H1 (cell line): Measurements from ENCODE around the gene KPNA4. TPM values are rescaled to one million over a fixed set of nuclear protein-coding genes. Genes with fewer than 3 reads are reported as not detected.

Experiments
- CTCF ChIA-PET: fragments of 300-600 bp; sonication (Branson Sonifier 250); formaldehyde crosslinking; loops from one replicate; lab custom pipeline; 2021; ENCODE audit not compliant: partially characterized antibody; lab: Charles Lee
- POLR2A ChIA-PET: fragments of 300-600 bp; sonication (Branson Sonifier 250); formaldehyde crosslinking; loops from one replicate; lab custom pipeline; 2021; ENCODE audit warnings: inconsistent platforms; ENCODE audit not compliant: partially characterized antibody; lab: Charles Lee
- DNase-seq, 2 experiments: peaks; one replicate each; pipeline versions ENCODE4 v3.0.0 to v3.0.0-alpha.2; 2010 to 2022; ENCODE audit warnings: low spot score in 2 of 2, low read depth in 1 of 2, mixed read lengths in 1 of 2
- FAIRE-seq: peaks from 2 replicates; lab custom pipeline; 2011; peaks lifted over from hg19 to GRCh38; lab: Jason Lieb, UNC
- H2AFZ ChIP-seq: 2 replicates; pipeline ENCODE4 v1.8.1; 2012; ENCODE audit warnings: low read length, inconsistent platforms
- H2AK5ac ChIP-seq: 2 replicates; pipeline ENCODE4 v1.6.1; 2013; ENCODE audit warnings: low read depth, low read length
- H2BK120ac ChIP-seq: replicated peaks from 2 replicates; pipeline ENCODE3; 2013; ENCODE audit warnings: low read depth, low read length, inconsistent platforms
- H2BK12ac ChIP-seq: 2 replicates; pipeline ENCODE4 v1.6.1; 2013; ENCODE audit warnings: low read depth, low read length
- H2BK15ac ChIP-seq: 2 replicates; pipeline ENCODE4 v1.6.1; 2013; ENCODE audit warnings: low read length
- H2BK20ac ChIP-seq: 2 replicates; pipeline ENCODE4 v1.6.1; 2013; ENCODE audit warnings: low read length
- H2BK5ac ChIP-seq: 2 replicates; pipeline ENCODE4 v1.6.1; 2013; ENCODE audit warnings: low read depth, low read length
- H3K14ac ChIP-seq: 2 replicates; pipeline ENCODE4 v1.6.1; 2013; ENCODE audit warnings: inconsistent platforms; ENCODE audit not compliant: insufficient read length
- H3K18ac ChIP-seq: 2 replicates; pipeline ENCODE4 v1.6.1; 2013; ENCODE audit warnings: low read length; ENCODE audit errors: extremely low read depth
- H3K23ac ChIP-seq: 2 replicates; pipeline ENCODE4 v1.6.1; 2013; ENCODE audit warnings: inconsistent platforms; ENCODE audit not compliant: insufficient read length
- H3K23me2 ChIP-seq: 2 replicates; pipeline ENCODE4 v1.6.1; 2013; ENCODE audit warnings: low read depth, low read length
- H3K27ac ChIP-seq: 2 replicates; pipeline ENCODE4 v1.6.1; 2011; ENCODE audit warnings: low read depth, low read length, inconsistent platforms
- H3K27me3 ChIP-seq, 4 experiments: replicated peaks in 1 of 4; 1 replicate in 1 of 4; 2 replicates in 3 of 4; pipeline versions ENCODE4 v1.6.1 to v1.8.1; 2011 to 2013; ENCODE audit warnings: low read length in 3 of 4, mild to moderate bottlenecking in 3 of 4, inconsistent platforms in 2 of 4, mixed read lengths in 2 of 4, moderate library complexity in 1 of 4; ENCODE audit not compliant: control insufficient read depth in 3 of 4, insufficient read depth in 3 of 4; ENCODE audit errors: extremely low read depth in 1 of 4
- H3K36me3 ChIP-seq, 4 experiments: 2 replicates each; pipeline versions ENCODE4 v1.6.1 to v1.8.1; 2011 to 2013; ENCODE audit warnings: mild to moderate bottlenecking in 4 of 4, low read length in 3 of 4, moderate library complexity in 2 of 4, control low read depth in 1 of 4, inconsistent platforms in 1 of 4; ENCODE audit not compliant: insufficient read depth in 4 of 4, control insufficient read depth in 2 of 4
- H3K4ac ChIP-seq: replicated peaks from 2 replicates; pipeline ENCODE3; 2013; ENCODE audit warnings: low read length, low read depth, mixed read lengths, inconsistent platforms; ENCODE audit not compliant: insufficient read length
- H3K4me1 ChIP-seq, 4 experiments: replicated peaks in 1 of 4; 1 replicate in 1 of 4; 2 replicates in 3 of 4; pipeline versions ENCODE4 v1.6.1 to v1.8.1; 2011 to 2013; ENCODE audit warnings: low read length in 3 of 4, inconsistent platforms in 2 of 4, mixed read lengths in 1 of 4; ENCODE audit not compliant: insufficient read depth in 4 of 4, control insufficient read depth in 3 of 4
- H3K4me2 ChIP-seq, 2 experiments: 2 replicates each; pipeline versions ENCODE4 v1.6.1 to v1.8.1; 2011 to 2013; ENCODE audit warnings: low read depth in 2 of 2, low read length in 2 of 2, control low read depth in 1 of 2, inconsistent platforms in 1 of 2, mild to moderate bottlenecking in 1 of 2; ENCODE audit not compliant: insufficient read depth in 1 of 2
- H3K4me3 ChIP-seq, 4 experiments: fragments of 200-600, 300-600 bp in 1 of 4; sonication (generic), shearing (Covaris generic), sonication (Bioruptor Twin) in 1 of 4; 2 replicates each; pipeline versions ENCODE4 v1.5.1 to v1.8.1; 2011 to 2016; ENCODE audit warnings: low read length in 4 of 4, low read depth in 3 of 4, control low read depth in 2 of 4, inconsistent platforms in 2 of 4, mild to moderate bottlenecking in 2 of 4, mixed read lengths in 1 of 4, moderate library complexity in 1 of 4; ENCODE audit not compliant: insufficient read depth in 2 of 4; ENCODE audit errors: extremely low read depth in 1 of 4
- H3K56ac ChIP-seq: replicated peaks from 2 replicates; pipeline ENCODE3; 2013; ENCODE audit warnings: low read depth, mild to moderate bottlenecking, mixed read lengths, low read length, inconsistent platforms; ENCODE audit not compliant: insufficient read length
- H3K79me1 ChIP-seq: 2 replicates; pipeline ENCODE4 v1.6.1; 2013; ENCODE audit warnings: low read depth, low read length, control low read depth
- H3K79me2 ChIP-seq, 2 experiments: 2 replicates each; pipeline versions ENCODE4 v1.6.1 to v1.8.1; 2012 to 2013; ENCODE audit warnings: low read length in 2 of 2, mild to moderate bottlenecking in 2 of 2, inconsistent platforms in 1 of 2; ENCODE audit not compliant: insufficient read depth in 2 of 2, control insufficient read depth in 1 of 2
- H3K9ac ChIP-seq, 4 experiments: replicated peaks in 1 of 4; 1 replicate in 1 of 4; 2 replicates in 3 of 4; pipeline versions ENCODE4 v1.6.1 to v1.8.1; 2011 to 2013; ENCODE audit warnings: low read depth in 3 of 4, low read length in 3 of 4, control low read depth in 2 of 4, mild to moderate bottlenecking in 2 of 4, moderate library complexity in 2 of 4, inconsistent platforms in 1 of 4; ENCODE audit errors: extremely low read depth in 1 of 4
- H3K9me3 ChIP-seq, 2 experiments: 2 replicates each; pipeline versions ENCODE4 v1.6.1 to v1.8.1; 2012 to 2013; ENCODE audit warnings: mild to moderate bottlenecking in 2 of 2, moderate library complexity in 2 of 2, control low read depth in 1 of 2, inconsistent platforms in 1 of 2, low read depth in 1 of 2, low read length in 1 of 2, mixed read lengths in 1 of 2; ENCODE audit not compliant: insufficient read depth in 2 of 2
- H4K20me1 ChIP-seq, 2 experiments: replicated peaks in 1 of 2; 2 replicates each; pipeline versions ENCODE3 to v1.8.1; 2011 to 2013; ENCODE audit warnings: inconsistent platforms in 2 of 2, low read length in 2 of 2, mild to moderate bottlenecking in 1 of 2; ENCODE audit not compliant: insufficient read depth in 2 of 2, control insufficient read depth in 1 of 2
- H4K5ac ChIP-seq: 2 replicates; pipeline ENCODE4 v1.6.1; 2013; ENCODE audit warnings: low read length, low read depth, mixed read lengths, inconsistent platforms; ENCODE audit not compliant: insufficient read length
- H4K8ac ChIP-seq: 2 replicates; pipeline ENCODE4 v1.8.0; 2013; ENCODE audit warnings: mild to moderate bottlenecking, moderate library complexity, low read length, inconsistent platforms; ENCODE audit not compliant: insufficient read depth; ENCODE audit errors: extremely low read depth
- H4K91ac ChIP-seq: replicated peaks from 2 replicates; pipeline ENCODE3; 2013; ENCODE audit warnings: low read length, mixed read lengths, inconsistent platforms; ENCODE audit not compliant: insufficient read length
- CBX5 ChIP-seq: fragments of 300-800, 300-1000 bp; sonication (generic); IDR thresholded peaks from 2 replicates; pipeline ENCODE4 v1.7.1; 2016; ENCODE audit warnings: antibody characterized with exemption, low read length, low read depth
- CEBPB ChIP-seq: IDR thresholded peaks from 2 replicates; pipeline ENCODE4 v1.6.1; 2012; ENCODE audit warnings: low read depth, low read length
- KDM5A ChIP-seq: fragments of 200-600 bp; IDR thresholded peaks from 2 replicates; pipeline ENCODE4 v1.7.1; 2012; ENCODE audit warnings: mild to moderate bottlenecking, low read length, inconsistent platforms, mixed read lengths
- RXRA ChIP-seq: IDR thresholded peaks from 2 replicates; pipeline ENCODE4 v1.6.1; 2011; ENCODE audit warnings: low read depth, mild to moderate bottlenecking, low read length, moderate library complexity; ENCODE audit not compliant: insufficient read depth
- SIX5 ChIP-seq: IDR thresholded peaks from 2 replicates; pipeline ENCODE4 v1.6.1; 2011; ENCODE audit warnings: mild to moderate bottlenecking, low read depth, low read length
- WGBS, 2 experiments: shearing (Covaris generic) in 1 of 2; methylation state at CpG; one replicate each; pipeline versions ENCODE4 v1.1.6 to v1.1.7; 2013 to 2015; ENCODE audit warnings: low lambda C conversion rate in 2 of 2, mixed read lengths in 2 of 2, inconsistent platforms in 1 of 2, low coverage in 1 of 2, missing lambda C conversion rate in 1 of 2; ENCODE audit not compliant: insufficient replicate concordance in 2 of 2, insufficient coverage in 1 of 2, insufficient read length in 1 of 2; ENCODE audit errors: extremely low coverage in 1 of 2, missing lambda C conversion rate in 1 of 2; 5-methylcytosine and 5-hydroxymethylcytosine counted together
- polyA plus RNA-seq, 7 experiments: library from polyadenylated mRNA; depleted of rRNA in 3 of 7; stranded (reverse) in 5 of 7; unstranded in 2 of 7; fragments of >200 nt in 5 of 7; fragments of 200-250 nt in 2 of 7; gene quantifications; 1 replicate in 5 of 7; 2 replicates in 1 of 7; 4 replicates in 1 of 7; pipeline versions ENCODE4 v1.2.1 to v1.2.3, GENCODE V29; 2011 to 2013; ENCODE audit warnings: missing spikeins in 2 of 7, mixed read lengths in 2 of 7
- total RNA-seq: library from RNA; stranded (reverse); fragmentation: NEBNext Ultra II Directional; extraction: Animal tissue kit (Norgen Biotek cat#: 25700); gene quantifications from 2 replicates; pipeline ENCODE4 v1.2.1, GENCODE V29; 2021
- TF ChIP-seq, protein P1 (sequence below), 3 experiments: IDR thresholded peaks; 1 replicate in 2 of 3; 2 replicates in 1 of 3; pipeline versions ENCODE4 v1.5.1 to v1.6.1; 2011; ENCODE audit warnings: low read length in 3 of 3, mild to moderate bottlenecking in 3 of 3, inconsistent platforms in 2 of 3, low read depth in 1 of 3, moderate library complexity in 1 of 3; ENCODE audit not compliant: insufficient read depth in 1 of 3; ENCODE audit errors: control extremely low read depth in 1 of 3

KPNA4 gene
- total and polyA plus RNA-seq, 2 of the 8 experiments (the other 6 are each of a cell fraction or from before 2014, with no cell fraction given) = 13.2 to 81.9 TPM

DNA sequence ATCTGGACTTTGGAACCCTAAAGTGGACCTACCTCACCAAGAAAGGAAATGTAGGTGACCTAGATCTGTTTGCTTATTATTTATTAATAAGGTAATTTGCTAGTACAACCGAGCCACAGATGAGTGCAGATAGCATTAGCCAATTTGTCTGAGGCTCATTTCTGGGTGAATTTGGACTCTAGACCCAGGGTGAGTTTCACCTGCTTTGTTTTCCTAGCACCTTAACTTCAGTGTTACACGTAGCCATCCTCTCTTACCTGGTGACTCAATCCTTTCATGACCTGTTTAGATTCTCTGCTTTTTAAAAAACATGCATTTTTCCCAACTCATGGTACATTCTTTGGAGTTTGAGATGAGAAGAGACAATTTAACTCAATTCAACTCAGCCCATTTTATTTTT is 33.5 kb upstream of the KPNA4 start:
- ChIA-PET POLR2A (no interaction called here), CTCF (interaction anchor here (2.1 kb wide), 1 partner anchor 88 kb away, joined by 5 read pairs; no protein-coding TSS in a partner anchor)
- H3K18ac ChIP-seq = no peak overlapping the region
- no peak overlapping the region for H3K27ac ChIP-seq
- no peak overlapping the region for H4K91ac ChIP-seq
- 90% methylated on average over 2 of the region's 2 CpGs; no CpG with 5 or more reads in 1 of the 2 experiments for WGBS, 2 experiments
- no peaks in the 10 kb centered on the region for H4K20me1 ChIP-seq
- no peak for TF ChIP-seq CEBPB
- TF ChIP-seq KDM5A = no peak
- no peak for TF ChIP-seq SIX5
- TF ChIP-seq RXRA = no peak
- no peak for TF ChIP-seq CBX5
- TF ChIP-seq, protein P1, sequence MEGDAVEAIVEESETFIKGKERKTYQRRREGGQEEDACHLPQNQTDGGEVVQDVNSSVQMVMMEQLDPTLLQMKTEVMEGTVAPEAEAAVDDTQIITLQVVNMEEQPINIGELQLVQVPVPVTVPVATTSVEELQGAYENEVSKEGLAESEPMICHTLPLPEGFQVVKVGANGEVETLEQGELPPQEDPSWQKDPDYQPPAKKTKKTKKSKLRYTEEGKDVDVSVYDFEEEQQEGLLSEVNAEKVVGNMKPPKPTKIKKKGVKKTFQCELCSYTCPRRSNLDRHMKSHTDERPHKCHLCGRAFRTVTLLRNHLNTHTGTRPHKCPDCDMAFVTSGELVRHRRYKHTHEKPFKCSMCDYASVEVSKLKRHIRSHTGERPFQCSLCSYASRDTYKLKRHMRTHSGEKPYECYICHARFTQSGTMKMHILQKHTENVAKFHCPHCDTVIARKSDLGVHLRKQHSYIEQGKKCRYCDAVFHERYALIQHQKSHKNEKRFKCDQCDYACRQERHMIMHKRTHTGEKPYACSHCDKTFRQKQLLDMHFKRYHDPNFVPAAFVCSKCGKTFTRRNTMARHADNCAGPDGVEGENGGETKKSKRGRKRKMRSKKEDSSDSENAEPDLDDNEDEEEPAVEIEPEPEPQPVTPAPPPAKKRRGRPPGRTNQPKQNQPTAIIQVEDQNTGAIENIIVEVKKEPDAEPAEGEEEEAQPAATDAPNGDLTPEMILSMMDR (IDR thresholded peaks at IDR 0.05; ENCODE audit: control extremely low read depth in 1 of 3, insufficient read depth in 1 of 3, low read depth in 1 of 3, low read length in 3 of 3) = no peak
- no peak overlapping the region for H3K9ac ChIP-seq
- H3K4ac ChIP-seq = no peak overlapping the region
- no peak overlapping the region for H3K4me3 ChIP-seq
- H3K79me1 ChIP-seq = no peaks in the 10 kb centered on the region
- no peak overlapping the region for H3K14ac ChIP-seq
- H2BK12ac ChIP-seq = no peak overlapping the region
- H2AFZ ChIP-seq = no peak overlapping the region
- no peaks in the 10 kb centered on the region for H3K79me2 ChIP-seq
- no peak overlapping the region for H3K23ac ChIP-seq
- no peaks in the 10 kb centered on the region for H3K23me2 ChIP-seq
- no peak overlapping the region for H4K8ac ChIP-seq
- no peaks in the 10 kb centered on the region for H3K27me3 ChIP-seq
- FAIRE-seq (no peak), DNase-seq (no peak)
- H2BK5ac ChIP-seq = no peak overlapping the region
- no peak overlapping the region for H2AK5ac ChIP-seq
- H3K36me3 ChIP-seq = no peaks in the 10 kb centered on the region
- H3K56ac ChIP-seq = no peak overlapping the region
- H3K9me3 ChIP-seq = no peaks in the 10 kb centered on the region
- no peaks in the 10 kb centered on the region for H3K4me1 ChIP-seq
- no peak overlapping the region for H2BK20ac ChIP-seq
- no peak overlapping the region for H3K4me2 ChIP-seq
- no peak overlapping the region for H4K5ac ChIP-seq
- H2BK15ac ChIP-seq = no peak overlapping the region
- no peak overlapping the region for H2BK120ac ChIP-seq
